HCT116 (cell line): ENCODE results near the gene TMEM266.
A peak's percentile ranks its signal among the peaks of the same experiment; 100 is the strongest.

Experiments
- CBX3 ChIP-seq: IDR thresholded peaks from 2 replicates; pipeline ENCODE4 v1.6.1; 2012; ENCODE audit warnings: low read depth
- EGR1 ChIP-seq: IDR thresholded peaks from 2 replicates; pipeline ENCODE4 v1.6.1; 2012; ENCODE audit warnings: low read depth
- ELF1 ChIP-seq: IDR thresholded peaks from 2 replicates; pipeline ENCODE4 v1.6.1; 2012; ENCODE audit warnings: low read depth, borderline replicate concordance
- EZH2phosphoT487 ChIP-seq: fragments of 200-600 bp; IDR thresholded peaks from 2 replicates; pipeline ENCODE4 v1.6.1; 2018; ENCODE audit warnings: antibody characterized with exemption, borderline replicate concordance
- JUND ChIP-seq: IDR thresholded peaks from 2 replicates; pipeline ENCODE4 v1.6.1; 2012
- POLR2A ChIP-seq: IDR thresholded peaks from 2 replicates; pipeline ENCODE4 v1.7.0; 2011; ENCODE audit warnings: borderline replicate concordance; ENCODE audit not compliant: insufficient read depth, insufficient read length; ENCODE audit errors: extremely low read depth
- POLR2AphosphoS5 ChIP-seq: IDR thresholded peaks from 2 replicates; pipeline ENCODE4 v1.6.1; 2011; ENCODE audit warnings: mild to moderate bottlenecking, low read depth, low read length, moderate library complexity
- TCF7L2 ChIP-seq: IDR thresholded peaks from 2 replicates; pipeline ENCODE4 v1.7.0; 2011; ENCODE audit warnings: borderline replicate concordance, inconsistent platforms; ENCODE audit not compliant: insufficient read depth, insufficient read length; ENCODE audit errors: extremely low read depth
- YY1 ChIP-seq: IDR thresholded peaks from 2 replicates; pipeline ENCODE4 v1.6.1; 2011; ENCODE audit warnings: low read length, low read depth, moderate library complexity, mild to moderate bottlenecking; ENCODE audit not compliant: insufficient replicate concordance; ENCODE audit errors: extremely low read depth
- TF ChIP-seq, protein P1 (sequence below): IDR thresholded peaks from 2 replicates; pipeline ENCODE4 v1.6.1; 2012; ENCODE audit warnings: low read depth
- TF ChIP-seq, protein P2 (sequence below), 3 experiments: fragments of 200-600 bp in 1 of 3; sonication (generic) in 1 of 3; IDR thresholded peaks in 2 of 3; conservative IDR thresholded peaks in 1 of 3; 2 replicates each; pipeline ENCODE4 v1.5.1; 2012 to 2017; ENCODE audit warnings: low read depth in 2 of 3, low read length in 2 of 3, antibody characterized with exemption in 1 of 3, borderline replicate concordance in 1 of 3, control low read depth in 1 of 3, mild to moderate bottlenecking in 1 of 3, mixed read lengths in 1 of 3, mixed run types in 1 of 3, moderate library complexity in 1 of 3; ENCODE audit not compliant: insufficient read depth in 1 of 3

DNA sequence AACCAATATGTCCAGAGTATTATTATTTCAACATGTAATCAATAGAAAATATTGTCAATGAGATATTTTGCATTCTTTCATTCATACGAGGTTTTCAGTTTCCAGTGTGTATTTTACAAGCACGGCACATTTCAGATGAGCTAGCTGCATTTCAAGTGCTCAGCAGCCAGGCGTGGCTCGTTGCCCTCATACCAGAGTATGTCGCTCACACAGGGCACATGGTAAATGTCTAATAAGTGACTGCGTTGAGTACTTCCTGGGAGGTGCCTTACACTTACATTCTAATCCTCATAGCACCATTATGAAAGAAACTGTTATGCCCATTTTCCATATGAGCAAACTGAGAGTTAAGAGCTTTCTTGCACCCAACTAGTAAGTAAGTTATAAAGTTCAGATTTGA, 47.4 kb downstream of the TMEM266 start:
- TF ChIP-seq, protein P1, sequence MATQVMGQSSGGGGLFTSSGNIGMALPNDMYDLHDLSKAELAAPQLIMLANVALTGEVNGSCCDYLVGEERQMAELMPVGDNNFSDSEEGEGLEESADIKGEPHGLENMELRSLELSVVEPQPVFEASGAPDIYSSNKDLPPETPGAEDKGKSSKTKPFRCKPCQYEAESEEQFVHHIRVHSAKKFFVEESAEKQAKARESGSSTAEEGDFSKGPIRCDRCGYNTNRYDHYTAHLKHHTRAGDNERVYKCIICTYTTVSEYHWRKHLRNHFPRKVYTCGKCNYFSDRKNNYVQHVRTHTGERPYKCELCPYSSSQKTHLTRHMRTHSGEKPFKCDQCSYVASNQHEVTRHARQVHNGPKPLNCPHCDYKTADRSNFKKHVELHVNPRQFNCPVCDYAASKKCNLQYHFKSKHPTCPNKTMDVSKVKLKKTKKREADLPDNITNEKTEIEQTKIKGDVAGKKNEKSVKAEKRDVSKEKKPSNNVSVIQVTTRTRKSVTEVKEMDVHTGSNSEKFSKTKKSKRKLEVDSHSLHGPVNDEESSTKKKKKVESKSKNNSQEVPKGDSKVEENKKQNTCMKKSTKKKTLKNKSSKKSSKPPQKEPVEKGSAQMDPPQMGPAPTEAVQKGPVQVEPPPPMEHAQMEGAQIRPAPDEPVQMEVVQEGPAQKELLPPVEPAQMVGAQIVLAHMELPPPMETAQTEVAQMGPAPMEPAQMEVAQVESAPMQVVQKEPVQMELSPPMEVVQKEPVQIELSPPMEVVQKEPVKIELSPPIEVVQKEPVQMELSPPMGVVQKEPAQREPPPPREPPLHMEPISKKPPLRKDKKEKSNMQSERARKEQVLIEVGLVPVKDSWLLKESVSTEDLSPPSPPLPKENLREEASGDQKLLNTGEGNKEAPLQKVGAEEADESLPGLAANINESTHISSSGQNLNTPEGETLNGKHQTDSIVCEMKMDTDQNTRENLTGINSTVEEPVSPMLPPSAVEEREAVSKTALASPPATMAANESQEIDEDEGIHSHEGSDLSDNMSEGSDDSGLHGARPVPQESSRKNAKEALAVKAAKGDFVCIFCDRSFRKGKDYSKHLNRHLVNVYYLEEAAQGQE, result no peak
- TF ChIP-seq EZH2phosphoT487, result no peak
- no peak for TF ChIP-seq POLR2A
- no peak for TF ChIP-seq JUND
- TF ChIP-seq, protein P2, sequence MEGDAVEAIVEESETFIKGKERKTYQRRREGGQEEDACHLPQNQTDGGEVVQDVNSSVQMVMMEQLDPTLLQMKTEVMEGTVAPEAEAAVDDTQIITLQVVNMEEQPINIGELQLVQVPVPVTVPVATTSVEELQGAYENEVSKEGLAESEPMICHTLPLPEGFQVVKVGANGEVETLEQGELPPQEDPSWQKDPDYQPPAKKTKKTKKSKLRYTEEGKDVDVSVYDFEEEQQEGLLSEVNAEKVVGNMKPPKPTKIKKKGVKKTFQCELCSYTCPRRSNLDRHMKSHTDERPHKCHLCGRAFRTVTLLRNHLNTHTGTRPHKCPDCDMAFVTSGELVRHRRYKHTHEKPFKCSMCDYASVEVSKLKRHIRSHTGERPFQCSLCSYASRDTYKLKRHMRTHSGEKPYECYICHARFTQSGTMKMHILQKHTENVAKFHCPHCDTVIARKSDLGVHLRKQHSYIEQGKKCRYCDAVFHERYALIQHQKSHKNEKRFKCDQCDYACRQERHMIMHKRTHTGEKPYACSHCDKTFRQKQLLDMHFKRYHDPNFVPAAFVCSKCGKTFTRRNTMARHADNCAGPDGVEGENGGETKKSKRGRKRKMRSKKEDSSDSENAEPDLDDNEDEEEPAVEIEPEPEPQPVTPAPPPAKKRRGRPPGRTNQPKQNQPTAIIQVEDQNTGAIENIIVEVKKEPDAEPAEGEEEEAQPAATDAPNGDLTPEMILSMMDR (IDR thresholded peaks at IDR 0.05 in 2 of 3, conservative IDR thresholded peaks at IDR 0.05 in 1 of 3; ENCODE audit: borderline replicate concordance in 1 of 3, insufficient read depth in 1 of 3, low read depth in 2 of 3, low read length in 2 of 3), result no peak
- no peak for TF ChIP-seq POLR2AphosphoS5
- no peak for TF ChIP-seq YY1
- no peak for TF ChIP-seq EGR1
- TF ChIP-seq CBX3, result peak; percentile 27; the same call in 1 of the 2 replicates
- TF ChIP-seq TCF7L2, result no peak
- TF ChIP-seq ELF1, result no peak
